PC-3 (cell line): Measurements from ENCODE around the gene MARCOL. TPM values are rescaled to one million over a fixed set of nuclear protein-coding genes. Genes with fewer than 3 reads are reported as not detected.
"Not testable (repeated sequence)": the region's sequence is repeated elsewhere in the genome, so short reads cannot be mapped to it uniquely, and the experiment has no call there.

Experiments
- ATAC-seq: fragments of 200-7000 bp; cut with Tn5 transposase; 2 replicates; pipeline ENCODE4 v1.9.1; 2020; ENCODE audit warnings: mild to moderate bottlenecking, moderate library complexity
- BruUV-seq: library from RNA; stranded (reverse); fragments of 400-500 nt; replicated peaks from 2 replicates; lab custom pipeline; 2021; lab: Mats Ljungman, UMichigan
- CTCF ChIA-PET: fragments of 300-600 bp; sonication (Branson Sonifier 250); formaldehyde crosslinking; loops from one replicate; lab custom pipeline; 2022; ENCODE audit warnings: antibody characterized with exemption; lab: Charles Lee
- POLR2A ChIA-PET: fragments of 300-600 bp; sonication (Branson Sonifier 250); formaldehyde crosslinking; loops from one replicate; lab custom pipeline; 2022; ENCODE audit warnings: antibody characterized with exemption; ENCODE audit not compliant: unreplicated experiment; lab: Charles Lee
- DNase-seq: peaks from one replicate; pipeline ENCODE4 v3.0.0-alpha.2; 2015
- H2AFZ ChIP-seq: fragments of 300-600 bp; sonication (generic); 2 replicates; pipeline ENCODE4 v1.6.0; 2016; ENCODE audit warnings: antibody characterized with exemption, low read length
- H3F3A ChIP-seq: fragments of 300-600 bp; sonication (generic); one replicate; pipeline ENCODE4 v1.6.0; 2017; ENCODE audit warnings: antibody characterized with exemption, low read length, control low read depth, mild to moderate bottlenecking; ENCODE audit not compliant: unreplicated experiment
- H3K27ac ChIP-seq: fragments of 300-600 bp; sonication (generic); 2 replicates; pipeline ENCODE4 v1.5.1; 2016; ENCODE audit warnings: mild to moderate bottlenecking, low read length
- H3K27me3 ChIP-seq: fragments of 300-600 bp; sonication (generic); 2 replicates; pipeline ENCODE4 v1.6.1; 2016; ENCODE audit warnings: low read length, mixed read lengths
- H3K36me3 ChIP-seq: fragments of 300-600 bp; sonication (generic); 2 replicates; pipeline ENCODE4 v1.6.1; 2016; ENCODE audit warnings: low read depth, mixed run types, low read length, mixed read lengths
- H3K4me1 ChIP-seq: fragments of 300-600 bp; sonication (generic); 2 replicates; pipeline ENCODE4 v1.5.1; 2016; ENCODE audit warnings: low read length; ENCODE audit not compliant: insufficient read depth
- H3K4me2 ChIP-seq: fragments of 300-600 bp; sonication (generic); 2 replicates; pipeline ENCODE4 v1.6.0; 2016; ENCODE audit warnings: low read length
- H3K4me3 ChIP-seq: fragments of 300-600 bp; sonication (generic); 2 replicates; pipeline ENCODE4 v1.5.1; 2016; ENCODE audit warnings: mild to moderate bottlenecking, low read length, mixed read lengths
- H3K79me2 ChIP-seq: fragments of 300-600 bp; sonication (generic); 2 replicates; pipeline ENCODE4 v1.6.1; 2017; ENCODE audit warnings: low read length, mixed read lengths
- H3K9ac ChIP-seq: fragments of 300-600 bp; sonication (generic); 2 replicates; pipeline ENCODE4 v1.6.0; 2016; ENCODE audit warnings: mild to moderate bottlenecking, low read length
- H3K9me2 ChIP-seq: fragments of 300-600 bp; sonication (generic); replicated peaks from 2 replicates; pipeline ENCODE4 v1.6.1; 2016; ENCODE audit warnings: mixed run types, low read length, mixed read lengths
- H3K9me3 ChIP-seq: fragments of 300-600 bp; sonication (generic); 2 replicates; pipeline ENCODE4 v1.6.1; 2016; ENCODE audit warnings: low read length, mixed read lengths
- H4K20me1 ChIP-seq: fragments of 300-600 bp; sonication (generic); 2 replicates; pipeline ENCODE4 v1.6.1; 2016; ENCODE audit warnings: low read length, mixed read lengths
- EZH2 ChIP-seq: fragments of 300-600 bp; sonication (generic); IDR thresholded peaks from one replicate; pipeline ENCODE4 v1.6.1; 2017; ENCODE audit warnings: antibody characterized with exemption, mild to moderate bottlenecking, low read length; ENCODE audit not compliant: unreplicated experiment
- EZH2phosphoT487 ChIP-seq: fragments of 300-600 bp; sonication (generic); IDR thresholded peaks from 2 replicates; pipeline ENCODE4 v1.6.1; 2018; ENCODE audit warnings: mild to moderate bottlenecking, antibody characterized with exemption, low read length, borderline replicate concordance
- intact Hi-C: fragments of 100-400 bp; cut with micrococcal nuclease; formaldehyde crosslinking; loops from 2 replicates; pipeline ENCODE4 v1.9.0; 2023
- total RNA-seq: library from RNA; depleted of rRNA; stranded (reverse); fragments of >200 nt; gene quantifications from 2 replicates; pipeline ENCODE4 v1.2.3, GENCODE V29; 2014
- TF ChIP-seq, protein P1 (sequence below): fragments of 300-600 bp; sonication (generic); conservative IDR thresholded peaks from 2 replicates; pipeline ENCODE4 v1.5.1; 2017; ENCODE audit warnings: antibody characterized with exemption, low read depth, mild to moderate bottlenecking, low read length

MARCOL gene
- total RNA-seq, 1 experiment from 2014 or later = not detected

DNA sequence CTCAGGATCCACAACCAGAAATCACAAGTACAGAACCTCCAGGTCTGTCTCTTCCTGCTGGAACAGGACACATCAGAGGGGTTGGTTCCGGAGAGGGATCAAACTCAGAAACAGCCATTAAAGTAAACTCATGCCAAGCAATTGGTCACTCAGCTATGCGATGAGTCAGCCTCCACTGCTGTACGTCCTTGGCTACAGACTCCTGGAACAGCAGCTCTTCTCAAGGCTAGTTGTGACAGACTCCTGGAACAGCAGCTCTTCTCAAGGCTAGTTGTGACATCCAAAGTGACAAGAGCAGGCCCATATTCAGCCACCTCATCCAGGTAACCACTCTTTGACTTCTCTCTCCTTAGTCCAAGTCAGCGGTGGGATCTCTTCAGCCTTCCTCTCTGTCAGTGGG is 30.2 kb downstream of the MARCOL start, which contains the start of gene SPINK13:
TSS of gene SPINK13 (plus strand) at position 229 of the 400 bp plus-strand sequence. CDS start 1,279 bp downstream, outside the sequence.
- no peaks in the 10 kb centered on the region for H3K9me2 ChIP-seq
- H3K9me3 ChIP-seq = 0 out of 2 replicates have a peak, but pooled peaks cover 5% of the 10 kb centered on the region
- POLR2A ChIA-PET = interaction anchor here (0.7 kb wide), 1 partner anchor 840 kb away, joined by 3 read pairs; no protein-coding TSS in a partner anchor
- peak; percentile 100 for ATAC-seq
- H4K20me1 ChIP-seq = no peaks in the 10 kb centered on the region
- H2AFZ ChIP-seq = peak within 1 kb of the TSS; percentile 83
- TF ChIP-seq, protein P1, sequence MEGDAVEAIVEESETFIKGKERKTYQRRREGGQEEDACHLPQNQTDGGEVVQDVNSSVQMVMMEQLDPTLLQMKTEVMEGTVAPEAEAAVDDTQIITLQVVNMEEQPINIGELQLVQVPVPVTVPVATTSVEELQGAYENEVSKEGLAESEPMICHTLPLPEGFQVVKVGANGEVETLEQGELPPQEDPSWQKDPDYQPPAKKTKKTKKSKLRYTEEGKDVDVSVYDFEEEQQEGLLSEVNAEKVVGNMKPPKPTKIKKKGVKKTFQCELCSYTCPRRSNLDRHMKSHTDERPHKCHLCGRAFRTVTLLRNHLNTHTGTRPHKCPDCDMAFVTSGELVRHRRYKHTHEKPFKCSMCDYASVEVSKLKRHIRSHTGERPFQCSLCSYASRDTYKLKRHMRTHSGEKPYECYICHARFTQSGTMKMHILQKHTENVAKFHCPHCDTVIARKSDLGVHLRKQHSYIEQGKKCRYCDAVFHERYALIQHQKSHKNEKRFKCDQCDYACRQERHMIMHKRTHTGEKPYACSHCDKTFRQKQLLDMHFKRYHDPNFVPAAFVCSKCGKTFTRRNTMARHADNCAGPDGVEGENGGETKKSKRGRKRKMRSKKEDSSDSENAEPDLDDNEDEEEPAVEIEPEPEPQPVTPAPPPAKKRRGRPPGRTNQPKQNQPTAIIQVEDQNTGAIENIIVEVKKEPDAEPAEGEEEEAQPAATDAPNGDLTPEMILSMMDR = no peak
- TF ChIP-seq EZH2phosphoT487 (no peak), EZH2 (no peak)
- peak within 1 kb of the TSS; percentile 36 for H3K27ac ChIP-seq
- CTCF ChIA-PET = no interaction called here
- no peaks in the 10 kb centered on the region for H3F3A ChIP-seq
- no peaks in the 10 kb centered on the region for H3K36me3 ChIP-seq
- H3K27me3 ChIP-seq = no peaks in the 10 kb centered on the region
- H3K79me2 ChIP-seq = no peaks in the 10 kb centered on the region
- BruUV-seq = no TSS peak
- DNase-seq = peak; percentile 95
- H3K4me2 ChIP-seq = peak within 1 kb of the TSS; percentile 25
- peaks cover 10% of the 10 kb centered on the region for H3K4me1 ChIP-seq
- H3K9ac ChIP-seq = no peak within 1 kb of the TSS
- intact Hi-C loops = loop anchor here (5.0 kb wide), 2 partner anchors 46 to 81 kb away; no protein-coding TSS in a partner anchor
- no peak within 1 kb of the TSS for H3K4me3 ChIP-seq

DNA sequence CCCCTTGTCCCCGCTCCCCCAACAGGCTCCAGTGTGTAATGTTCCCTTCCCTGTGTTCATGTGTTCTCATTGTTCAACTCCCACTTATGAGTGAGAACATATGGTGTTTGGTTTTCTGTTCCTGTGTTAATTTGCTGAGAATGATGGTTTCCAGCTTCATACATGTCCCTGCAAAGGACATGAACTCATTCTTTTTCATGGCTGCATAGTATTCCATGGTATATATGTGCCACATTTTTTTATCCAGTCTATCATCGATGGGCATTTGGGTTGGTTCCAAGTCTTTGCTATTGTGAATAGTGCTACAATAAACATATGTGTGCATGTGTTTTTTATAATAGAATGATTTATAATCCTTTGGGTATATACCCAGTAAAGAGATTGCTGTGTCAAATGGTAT is 36.8 kb downstream of the MARCOL start:
- POLR2A ChIA-PET, H3K79me2 ChIP-seq, H3F3A ChIP-seq, intact Hi-C loops, H2AFZ ChIP-seq, ATAC-seq, BruUV-seq, DNase-seq, H3K4me2 ChIP-seq, H4K20me1 ChIP-seq, H3K9me2 ChIP-seq, H3K4me1 ChIP-seq, H3K4me3 ChIP-seq, CTCF ChIA-PET, H3K27me3 ChIP-seq, H3K27ac ChIP-seq, H3K36me3 ChIP-seq, H3K9me3 ChIP-seq, H3K9ac ChIP-seq: not testable (repeated sequence)

DNA sequence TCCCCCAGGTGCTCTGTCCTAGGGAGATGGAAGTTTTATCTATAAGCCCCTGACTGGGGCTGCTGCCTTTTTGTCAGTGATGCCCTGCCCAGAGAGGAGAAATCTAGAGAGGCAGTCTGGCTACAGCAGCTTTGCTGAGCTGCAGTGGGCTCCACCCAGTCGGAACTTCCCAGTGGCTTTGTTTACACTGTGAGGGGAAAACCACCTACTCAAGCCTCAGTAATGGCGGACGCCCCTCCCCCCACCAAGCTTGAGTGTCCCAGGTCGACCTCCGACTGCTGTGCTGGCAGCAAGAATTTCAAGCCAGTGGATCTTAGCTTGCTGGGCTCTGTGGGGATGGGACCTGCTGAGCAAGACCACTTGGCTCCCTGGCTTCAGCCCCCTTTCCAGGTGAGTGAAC is 42.6 kb downstream of the MARCOL start:
- H3K27me3 ChIP-seq, POLR2A ChIA-PET, H3K9me2 ChIP-seq, H3K27ac ChIP-seq, H2AFZ ChIP-seq, intact Hi-C loops, DNase-seq, H3F3A ChIP-seq, H3K9ac ChIP-seq, H3K79me2 ChIP-seq, H3K4me2 ChIP-seq, H3K36me3 ChIP-seq, BruUV-seq, H3K4me1 ChIP-seq, H3K4me3 ChIP-seq, H3K9me3 ChIP-seq, ATAC-seq, H4K20me1 ChIP-seq: not testable (repeated sequence)
- CTCF ChIA-PET = interaction anchor here (0.6 kb wide), 1 partner anchor 26 kb away, joined by 3 read pairs; no protein-coding TSS in a partner anchor

DNA sequence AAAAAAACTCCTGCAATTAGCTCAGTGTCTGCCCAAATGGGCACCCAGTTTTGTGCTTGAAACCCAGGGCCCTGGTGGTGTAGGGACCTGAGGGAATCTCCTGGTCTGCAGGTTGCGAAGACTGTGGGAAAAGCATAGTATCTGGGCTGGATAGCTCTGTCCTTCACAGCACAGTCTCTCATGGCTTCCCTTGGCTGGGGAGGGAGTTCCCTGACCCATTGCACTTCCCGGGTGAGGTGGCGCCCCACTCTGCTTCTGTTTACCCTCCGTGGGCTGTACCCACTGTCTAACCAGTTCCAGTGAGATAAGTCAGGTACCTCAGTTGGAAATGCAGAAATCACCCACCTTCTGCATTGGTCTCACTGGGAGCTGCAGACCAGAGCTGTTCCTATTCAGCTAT is 43.0 kb downstream of the MARCOL start:
- H4K20me1 ChIP-seq, POLR2A ChIA-PET, BruUV-seq, H3K9me3 ChIP-seq, ATAC-seq, H3K27me3 ChIP-seq, H3K9me2 ChIP-seq, H3K4me2 ChIP-seq, H3K4me1 ChIP-seq, H2AFZ ChIP-seq, H3K9ac ChIP-seq, H3F3A ChIP-seq, intact Hi-C loops, H3K4me3 ChIP-seq, H3K36me3 ChIP-seq, H3K79me2 ChIP-seq, DNase-seq, H3K27ac ChIP-seq: not testable (repeated sequence)
- CTCF ChIA-PET = interaction anchor here (0.6 kb wide), 1 partner anchor 25 kb away, joined by 3 read pairs; no protein-coding TSS in a partner anchor
